HG03097 (cell line): ENCODE measurements around the gene ME3.

Experiments used
- ATAC-seq: cut with Tn5 transposase; IDR thresholded peaks from one replicate; pipeline ENCODE4 v1.9.1; 2021; ENCODE audit not compliant: unreplicated experiment, low FRiP score

Gene ME3

DNA sequence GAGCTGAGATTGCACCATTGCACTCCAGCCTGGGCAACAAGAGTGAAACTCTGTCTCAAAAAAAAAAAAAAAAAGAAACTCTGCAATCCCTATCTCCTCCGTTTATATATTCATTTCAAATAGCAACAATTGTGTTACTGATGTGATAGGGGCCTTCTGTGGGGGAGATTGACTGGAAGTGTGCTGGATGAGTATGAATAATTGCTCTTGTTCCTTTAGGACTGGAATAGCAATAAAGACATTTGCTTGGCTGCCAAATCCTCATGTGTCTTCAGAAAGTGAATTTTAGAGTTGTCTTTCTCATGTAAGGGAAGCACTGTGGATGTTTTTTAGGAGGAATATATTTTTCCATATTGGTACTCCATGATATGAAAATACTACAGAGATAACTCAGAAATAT, 21.1 kb upstream of the ME3 start:
- ATAC-seq = no peak

DNA sequence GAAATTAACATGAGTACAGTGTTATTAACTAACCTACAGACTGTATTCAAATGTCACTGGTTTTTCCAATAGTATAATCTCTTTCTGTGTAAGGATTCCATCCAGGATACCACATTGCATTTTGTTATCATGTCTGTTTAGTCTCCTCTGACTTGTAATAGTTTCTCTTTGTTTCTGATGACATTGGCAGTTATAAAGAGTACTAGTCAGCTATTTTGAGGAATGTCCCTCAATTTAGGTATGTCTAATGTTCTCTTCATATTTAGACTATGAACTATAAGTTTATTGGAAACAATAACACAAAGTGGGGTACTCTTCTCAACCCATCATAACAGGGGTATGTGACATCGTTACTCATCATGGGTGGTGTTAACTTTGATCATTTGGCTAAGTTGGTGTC, 20.3 kb upstream of the ME3 start:
- ATAC-seq = no peak

DNA sequence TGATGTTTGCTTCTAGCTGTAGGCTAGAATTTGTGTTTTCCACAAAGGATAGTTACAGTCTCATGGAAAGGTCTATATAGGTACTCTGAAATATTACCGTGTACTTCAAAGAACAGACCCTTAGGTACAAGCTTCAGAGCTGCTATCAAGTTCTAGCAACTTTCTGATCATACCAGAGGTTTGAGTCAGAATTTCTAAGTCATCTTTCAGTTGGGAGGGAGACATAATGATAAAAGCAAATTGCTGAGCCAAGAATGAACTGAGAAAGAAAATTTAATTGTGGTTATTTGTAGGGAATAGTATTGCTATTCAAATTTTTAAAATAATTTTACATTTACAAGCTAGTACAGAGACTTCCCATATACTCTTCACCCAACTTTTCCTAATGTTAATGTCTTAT, 19.9 kb upstream of the ME3 start:
- ATAC-seq = no peak

DNA sequence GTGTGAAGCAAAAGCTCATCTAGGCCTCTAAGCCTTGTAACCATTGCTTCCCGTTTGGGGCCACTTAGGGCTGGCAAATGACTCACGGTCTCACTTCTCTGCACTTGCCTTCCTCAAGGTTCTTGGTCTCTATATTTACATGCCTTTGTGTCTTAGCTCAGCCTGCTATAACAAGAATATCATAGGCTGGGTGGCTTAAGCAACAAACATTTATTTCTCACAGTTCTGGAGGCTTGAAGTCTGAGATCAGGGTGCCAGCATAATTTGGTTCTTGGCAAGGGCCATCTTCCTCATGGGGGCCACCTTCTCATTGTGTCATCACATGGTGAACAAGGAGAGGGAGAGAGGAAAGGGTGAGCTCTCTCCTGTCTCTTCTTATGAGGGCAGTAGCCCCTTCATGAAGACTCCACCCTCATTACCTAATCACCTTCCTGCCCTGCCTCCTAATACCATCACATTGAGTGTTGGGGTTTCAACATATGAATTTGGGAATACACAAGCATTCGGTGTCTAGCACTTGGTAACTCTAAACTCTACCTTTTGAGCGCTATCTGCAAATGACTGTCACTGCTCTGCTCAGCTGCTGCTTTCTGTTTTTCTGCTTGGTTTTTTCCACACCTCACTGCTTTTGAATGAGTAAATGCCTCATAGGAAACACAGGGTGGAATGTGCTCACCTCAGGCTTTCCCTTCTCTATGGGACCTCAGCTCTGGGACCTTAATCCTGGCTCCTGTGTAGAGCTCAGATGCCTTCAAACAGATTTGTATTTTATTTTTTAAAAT, 16.2 kb upstream of the ME3 start:
- ATAC-seq = no peak

DNA sequence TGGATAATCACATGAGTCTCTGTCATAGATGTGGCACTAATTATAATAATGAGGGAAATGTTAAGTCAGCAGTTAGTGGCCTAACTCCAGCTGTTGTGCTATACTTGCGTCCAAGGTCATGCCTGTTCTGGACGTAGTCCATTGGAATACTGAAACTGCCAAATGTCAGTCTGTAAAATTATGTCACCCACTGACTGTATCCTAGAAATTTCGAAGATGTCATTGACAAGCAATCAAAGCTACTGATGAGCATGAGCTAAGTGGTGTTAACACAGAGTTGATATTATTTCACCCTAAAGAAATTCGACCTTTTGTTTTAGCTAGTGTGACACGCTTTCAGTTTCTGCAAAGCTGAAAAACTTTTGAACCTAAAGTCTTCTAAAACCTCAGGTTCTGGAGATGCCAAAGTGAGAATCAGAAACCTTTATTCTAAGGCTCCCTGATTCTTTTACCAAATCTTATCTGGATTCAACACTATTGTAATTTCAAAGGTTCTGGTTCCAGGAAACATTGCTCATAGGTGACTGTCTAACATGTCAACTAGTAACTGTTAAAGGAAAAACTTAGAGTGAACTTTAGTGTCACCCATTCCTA, 14.9 kb upstream of the ME3 start:
- no peak for ATAC-seq

DNA sequence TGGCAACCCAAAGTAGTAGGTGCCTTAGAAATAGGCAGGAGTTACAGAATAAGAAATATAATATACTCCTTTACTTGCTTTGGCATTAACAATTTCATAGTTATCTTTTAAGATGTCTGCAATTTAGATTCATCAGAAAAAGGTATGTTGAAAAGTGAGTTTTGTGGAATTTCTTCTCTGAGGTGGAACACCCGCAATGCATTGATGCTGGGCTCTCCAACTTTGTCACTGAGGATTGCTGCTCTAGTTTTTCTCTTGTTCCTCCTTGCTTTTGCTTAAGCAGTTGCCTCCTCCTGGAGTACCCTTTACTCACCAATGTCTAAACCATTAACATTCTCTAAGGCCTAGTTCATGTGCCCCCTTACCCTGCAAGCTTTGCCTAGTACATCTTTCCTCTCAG, 14.1 kb upstream of the ME3 start:
- no peak for ATAC-seq

DNA sequence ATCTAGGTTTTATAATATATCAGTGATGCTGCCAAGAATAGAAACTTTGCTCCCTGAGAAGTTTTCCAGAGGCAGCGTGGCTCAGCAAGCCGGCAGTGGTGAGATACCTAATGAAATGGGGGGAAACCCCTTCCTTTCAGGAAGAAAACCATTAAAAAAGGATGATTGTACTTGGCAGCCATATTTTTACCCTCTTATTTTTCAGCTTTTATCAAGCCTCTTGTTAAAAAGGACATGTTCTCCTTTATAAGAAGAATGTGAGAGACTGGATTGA, 9.0 kb upstream of the ME3 start:
- ATAC-seq = no peak

DNA sequence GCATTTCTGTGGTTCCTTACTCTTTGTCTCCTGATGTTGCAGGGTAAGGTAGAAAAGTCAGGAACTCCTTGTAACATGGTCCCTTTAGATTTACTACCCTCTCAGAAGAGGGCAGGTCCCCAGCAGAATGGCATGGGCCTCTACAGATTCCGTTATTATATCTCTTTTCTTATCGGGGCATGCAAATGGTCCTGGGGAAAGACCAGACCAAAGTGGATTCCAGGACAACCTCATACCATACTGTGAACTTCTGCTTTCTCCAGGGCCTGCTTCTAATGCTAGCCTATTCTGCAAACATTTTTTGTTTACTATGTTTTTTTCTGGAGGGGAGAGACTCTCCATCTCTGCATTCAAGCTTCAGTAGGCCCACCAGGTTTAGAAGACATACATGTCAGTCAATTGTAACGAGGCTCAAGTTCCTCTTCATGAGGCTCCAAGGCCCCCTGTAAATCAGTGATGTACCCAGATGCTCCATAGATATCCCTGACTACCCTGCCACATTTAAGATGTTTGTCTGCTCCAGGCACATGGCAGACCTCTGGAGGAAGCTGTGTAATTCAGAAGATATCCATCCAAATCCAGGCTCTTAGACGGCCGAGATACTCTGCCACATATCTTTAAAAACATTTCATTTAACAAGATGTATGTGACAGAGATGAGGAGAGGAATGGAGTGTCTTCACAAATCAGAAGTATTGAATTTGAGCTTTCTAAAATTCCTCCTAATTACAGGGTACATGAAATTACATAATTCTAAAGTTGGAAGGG, 8.5 kb upstream of the ME3 start:
- no peak for ATAC-seq

DNA sequence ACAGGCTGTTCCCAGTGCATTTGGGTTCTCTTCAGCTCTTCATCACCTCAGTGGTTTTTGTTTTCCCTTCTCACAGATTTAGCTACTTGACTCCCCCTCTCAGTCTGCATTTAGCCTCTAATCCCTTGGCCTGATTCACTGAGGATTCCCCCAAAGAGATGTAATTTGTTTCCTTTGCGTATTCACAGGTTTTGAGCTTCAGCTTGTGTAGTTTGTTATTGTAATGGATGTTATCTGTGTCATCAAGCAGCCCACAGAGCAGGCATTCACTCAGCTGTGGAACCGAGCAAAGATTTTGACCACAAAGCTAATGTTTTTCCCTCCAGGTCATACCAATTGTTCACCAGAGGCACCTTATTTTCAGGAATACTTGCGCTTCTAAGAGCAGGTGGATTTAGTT, 6.4 kb upstream of the ME3 start:
- no peak for ATAC-seq

DNA sequence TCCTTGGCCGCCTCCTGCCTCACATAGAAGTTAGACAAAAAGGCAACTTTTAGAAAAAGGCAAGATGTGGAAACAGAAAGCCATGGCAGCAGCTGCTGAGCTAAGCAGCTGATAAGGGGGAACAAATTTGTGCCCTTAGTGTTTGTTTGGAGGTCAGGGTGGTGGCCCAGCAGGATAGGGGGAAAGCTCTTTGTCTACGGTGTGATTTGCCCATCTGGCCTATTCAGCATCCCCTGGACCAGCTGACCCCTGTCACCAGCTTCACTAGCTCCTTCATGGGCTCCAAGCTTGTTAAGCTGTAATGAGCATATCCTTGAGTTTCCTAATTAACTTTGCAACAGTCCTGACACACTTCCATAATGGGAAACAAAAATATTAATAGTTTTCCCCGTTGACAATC, 5.9 kb upstream of the ME3 start:
- ATAC-seq = no peak

DNA sequence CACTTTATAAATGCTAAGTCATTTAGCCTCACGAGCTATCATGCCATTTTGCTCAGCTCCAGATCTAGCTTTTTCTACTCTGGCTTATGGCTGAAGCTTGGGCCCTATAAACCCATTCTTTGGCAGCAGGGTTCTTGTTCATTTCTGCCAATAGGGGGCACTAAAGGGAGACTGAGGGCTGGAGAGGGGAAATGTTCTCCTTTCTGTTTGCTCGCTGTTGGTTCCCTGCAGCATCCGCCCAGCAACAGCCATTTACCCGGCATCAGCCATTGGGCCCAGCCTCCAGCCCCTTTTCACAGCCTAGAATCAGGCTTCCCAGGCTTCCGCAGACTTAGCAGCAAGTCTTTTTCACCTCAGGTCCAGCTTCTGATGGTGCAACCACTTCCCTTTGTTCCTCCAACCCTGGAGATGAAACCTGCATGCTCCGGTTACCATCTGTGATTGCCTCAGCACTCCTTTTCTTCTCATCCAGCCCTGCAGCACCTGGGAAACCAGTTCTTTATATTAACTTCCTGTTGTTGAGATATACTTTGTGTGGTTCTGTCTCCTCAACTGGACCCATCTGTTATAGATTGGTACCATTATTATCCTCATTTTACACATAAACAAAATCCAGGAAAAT, 4.2 kb upstream of the ME3 start:
- no peak for ATAC-seq

DNA sequence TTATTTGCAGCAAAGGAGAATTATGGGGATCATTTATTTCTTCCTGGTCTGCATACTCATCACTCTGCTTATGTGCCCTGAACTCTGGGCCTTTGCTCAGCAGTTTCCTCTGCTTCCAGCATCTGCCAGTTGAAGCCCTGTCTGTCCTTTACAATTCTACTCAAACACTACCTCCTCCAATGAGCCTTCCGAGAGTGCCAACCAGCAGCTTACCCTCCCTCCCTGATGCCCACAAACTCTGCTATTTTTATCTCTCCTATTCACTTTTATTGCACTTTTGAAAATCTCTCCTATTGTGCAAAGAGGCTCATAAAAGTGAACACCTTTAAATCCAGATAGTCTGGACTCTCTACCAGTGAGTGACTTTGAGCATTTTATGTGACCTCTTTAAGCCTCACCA, 3.6 kb upstream of the ME3 start:
- ATAC-seq = no peak

DNA sequence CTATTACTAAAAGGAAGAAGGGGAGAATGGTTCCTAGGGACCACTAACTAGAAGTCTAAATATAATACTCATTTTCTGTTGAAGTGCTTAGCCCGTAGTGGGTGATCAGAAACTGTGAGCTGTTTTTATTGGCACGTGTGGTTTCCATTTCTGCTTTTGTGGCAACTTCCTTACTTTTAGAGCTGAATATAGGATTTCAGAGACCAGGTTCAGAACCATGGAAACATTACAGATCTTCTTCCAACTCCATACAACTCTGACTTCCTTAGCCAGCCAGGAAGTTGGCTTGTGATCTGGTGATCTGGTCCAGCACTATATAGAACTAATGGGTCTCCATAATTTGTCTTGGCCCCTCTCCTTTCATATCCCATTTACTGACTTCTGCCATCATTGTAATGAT, 2.6 kb upstream of the ME3 start:
- no peak for ATAC-seq

DNA sequence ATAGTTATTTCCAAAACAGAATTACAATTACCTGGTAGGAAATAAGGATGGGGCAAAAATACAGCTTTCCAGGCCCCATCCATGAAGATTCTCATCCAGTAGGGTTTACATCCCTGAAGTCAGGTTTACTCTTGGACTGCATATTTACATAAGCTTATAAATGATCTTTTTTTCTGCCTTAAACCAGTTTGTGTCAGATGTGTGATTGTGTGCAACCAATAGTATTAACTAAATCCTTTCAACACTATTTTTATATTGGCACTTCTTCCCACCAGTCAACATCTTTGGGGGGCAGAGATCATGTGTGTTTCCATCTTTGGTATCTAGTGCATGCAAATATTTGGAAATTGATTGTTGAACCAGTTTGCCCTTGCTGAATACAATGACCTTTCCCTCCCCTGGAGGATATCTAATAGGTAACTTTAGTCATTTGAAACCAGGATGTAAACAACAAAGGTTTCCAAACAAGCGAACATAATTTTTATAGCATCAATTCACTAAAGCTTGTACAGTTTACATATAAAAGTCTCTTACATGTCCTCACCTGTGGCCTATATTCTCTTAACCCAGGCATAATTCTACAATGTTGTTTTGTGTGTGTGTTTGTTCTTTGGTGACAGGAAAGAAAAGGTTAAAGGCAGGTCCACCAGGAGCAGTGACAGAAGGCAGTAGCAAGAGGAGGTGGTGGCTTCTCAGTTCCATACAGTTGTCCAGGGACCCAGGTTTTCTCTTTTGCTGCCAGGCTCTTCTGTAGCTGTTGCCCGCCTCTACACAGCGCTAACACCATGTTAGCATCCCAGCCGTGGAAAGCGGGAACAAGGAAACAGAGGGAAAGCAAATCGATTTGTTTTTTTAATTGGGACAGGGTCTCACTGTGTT, 1.7 kb upstream of the ME3 start:
- no peak for ATAC-seq

DNA sequence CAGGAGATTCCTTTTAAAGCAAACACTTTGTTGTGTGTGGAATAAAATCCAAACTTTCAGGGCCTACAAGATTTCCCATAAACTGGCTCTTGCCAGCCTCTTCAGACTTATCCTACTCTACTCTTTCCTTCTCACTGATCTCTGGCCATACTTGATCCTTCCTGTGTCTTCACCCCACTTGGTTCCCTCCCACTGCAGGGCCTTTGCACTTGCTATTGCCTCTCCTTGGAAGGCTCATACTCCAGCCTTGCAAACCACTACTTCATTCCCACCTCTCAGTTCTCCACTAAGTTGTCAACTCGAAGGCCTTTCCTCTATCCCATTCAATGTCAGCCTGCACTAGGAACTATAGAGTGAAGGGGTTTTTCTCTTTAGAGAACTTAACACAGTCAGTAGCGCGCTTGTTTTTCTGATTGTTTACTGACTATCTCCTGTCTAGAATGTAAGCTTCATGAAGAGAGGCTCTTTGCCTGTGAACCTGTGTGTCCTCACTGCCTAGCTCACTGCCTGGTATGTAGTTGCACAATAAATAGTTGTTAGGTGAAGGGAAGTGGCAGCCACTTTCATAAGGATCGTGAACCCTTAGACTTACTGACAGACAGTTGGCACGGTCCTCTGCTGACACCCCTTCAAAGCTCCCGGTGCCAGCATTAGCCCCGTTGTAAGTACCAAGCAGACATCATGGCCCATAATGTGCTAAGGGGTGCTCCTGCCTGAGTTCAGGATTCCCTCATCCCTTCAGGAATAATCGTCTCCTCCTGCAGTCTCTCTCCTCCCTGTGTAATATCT, 833 bp upstream of the ME3 start:
- no peak for ATAC-seq

DNA sequence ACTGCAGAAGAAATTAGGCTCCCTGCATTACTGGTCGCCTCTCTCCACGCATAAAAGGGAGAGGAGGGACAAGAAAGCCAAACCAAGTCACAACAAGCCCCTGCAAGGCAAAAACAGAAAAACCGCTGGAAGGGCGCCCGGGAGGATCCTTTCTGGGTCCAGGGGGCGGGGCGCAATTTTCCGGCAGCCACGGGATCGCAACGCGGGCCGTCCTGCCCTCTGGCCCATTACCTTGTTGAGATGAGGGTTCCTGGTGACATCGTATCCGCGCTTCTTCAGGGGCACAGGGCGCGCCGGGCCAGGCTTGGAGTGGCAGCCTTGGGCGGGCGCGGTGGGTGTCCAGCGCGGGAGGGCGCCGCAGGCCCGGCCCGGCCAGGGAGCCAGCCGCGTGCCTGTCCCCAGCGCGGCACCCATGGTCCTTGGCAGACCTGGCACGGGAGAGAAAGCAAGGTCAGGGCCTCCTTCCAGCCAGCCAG, 847 bp downstream of the ME3 start:
- no peak for ATAC-seq

DNA sequence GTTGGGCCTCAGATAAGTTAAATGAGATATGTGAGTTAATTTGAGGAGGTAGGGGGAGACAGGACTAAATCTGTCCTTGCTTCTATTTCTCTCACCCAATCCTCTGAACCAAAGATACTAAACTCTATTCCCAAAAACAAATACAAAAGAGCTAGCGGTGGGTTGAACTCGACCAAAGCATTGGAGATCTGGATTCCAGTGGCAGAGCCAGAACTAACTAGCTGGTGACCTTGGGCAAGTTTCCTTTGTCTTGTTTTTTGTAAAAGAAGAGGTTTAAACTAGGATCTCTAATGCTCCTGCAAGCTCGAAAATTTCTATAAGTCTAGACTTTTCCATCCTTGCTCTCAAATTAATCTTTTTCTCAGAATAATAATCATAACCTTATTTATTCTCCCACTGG, 1.5 kb downstream of the ME3 start:
- no peak for ATAC-seq

DNA sequence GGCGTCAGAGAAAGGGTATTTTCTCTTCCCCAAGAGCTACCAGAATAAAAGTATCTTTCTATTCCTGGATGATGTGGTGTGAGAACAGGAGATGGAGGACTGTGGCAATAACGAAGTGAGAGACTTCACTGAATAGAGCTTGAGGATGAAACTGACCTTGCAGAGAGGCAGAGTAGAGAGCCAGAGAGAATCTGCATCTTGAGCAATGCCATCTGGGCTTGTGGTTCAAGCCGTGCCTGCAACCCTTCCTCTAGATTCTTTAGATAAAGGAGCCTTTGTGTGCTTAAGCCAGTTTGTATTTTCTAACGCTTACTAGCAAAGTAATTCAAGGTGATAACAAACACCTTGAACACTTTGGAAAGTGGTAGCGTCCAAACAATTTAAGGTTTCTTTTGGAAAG, 2.2 kb downstream of the ME3 start:
- no peak for ATAC-seq

DNA sequence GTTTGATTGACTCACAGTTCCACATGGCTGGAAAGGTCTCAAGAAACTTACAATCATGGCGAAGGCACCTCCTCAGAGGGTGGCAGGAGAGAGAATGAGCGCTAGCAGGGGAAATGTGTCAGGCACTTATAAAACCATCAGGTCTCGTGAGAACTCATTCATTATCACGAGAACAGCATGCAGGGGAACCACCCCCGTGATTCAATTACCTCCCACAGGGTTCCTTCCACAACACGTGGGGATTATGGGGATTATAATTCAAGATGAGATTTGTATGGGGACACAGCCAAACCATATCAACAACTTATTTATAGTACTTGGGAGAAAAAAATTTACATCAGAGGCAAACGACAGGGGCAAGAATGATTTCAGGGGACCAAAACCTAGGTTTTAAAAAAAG, 3.0 kb downstream of the ME3 start:
- no peak for ATAC-seq

DNA sequence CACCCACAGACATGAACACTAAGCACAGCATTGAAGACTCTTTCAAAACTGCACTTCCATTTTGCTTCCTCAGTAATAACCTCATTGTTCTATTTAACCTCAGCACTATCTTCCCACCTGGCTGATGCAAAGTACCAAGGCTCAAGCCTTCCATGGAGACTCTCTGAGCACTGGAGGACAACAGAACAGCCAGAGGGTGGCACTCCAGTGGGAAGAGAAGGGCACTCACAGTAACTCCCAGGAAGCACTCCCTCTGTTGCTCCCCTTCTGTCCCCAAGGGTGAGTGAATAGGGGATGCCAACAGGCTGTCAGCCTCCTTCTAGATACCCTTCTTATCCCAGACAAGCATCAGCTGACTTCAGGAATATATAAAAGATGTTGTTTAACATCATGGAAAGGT, 3.5 kb downstream of the ME3 start:
- no peak for ATAC-seq
